K562 (cell line): ENCODE results near the gene REX1BD.

Experiments
- ATF2 ChIP-seq: sonication (generic); formaldehyde crosslinking; IDR thresholded peaks from 2 replicates; pipeline ENCODE4 v1.8.1; 2022; ENCODE audit warnings: missing genetic modification reagents
- CTCF ChIP-seq, 3 experiments: IDR thresholded peaks in 2 of 3; conservative IDR thresholded peaks in 1 of 3; 2 replicates each; pipeline ENCODE4 v1.5.1; 2011 to 2012; ENCODE audit warnings: low read length in 3 of 3, mild to moderate bottlenecking in 3 of 3, control low read depth in 2 of 3, improper control_type of control experiment in 1 of 3, inconsistent platforms in 1 of 3, low read depth in 1 of 3, mixed read lengths in 1 of 3, moderate library complexity in 1 of 3; ENCODE audit not compliant: insufficient read depth in 2 of 3
- ETV6 ChIP-seq, 3 experiments: fragments of 150-350 bp in 1 of 3; sonication (generic) in 1 of 3; formaldehyde crosslinking in 1 of 3; IDR thresholded peaks; 2 replicates each; pipeline versions ENCODE4 v1.6.1 to v1.8.0; 2014 to 2022; ENCODE audit warnings: borderline replicate concordance in 2 of 3, low read depth in 2 of 3, antibody characterized with exemption in 1 of 3, low read length in 1 of 3, mild to moderate bottlenecking in 1 of 3, missing genetic modification reagents in 1 of 3
- HINFP ChIP-seq: fragments of 450-650 bp; conservative IDR thresholded peaks from 2 replicates; pipeline ENCODE4 v1.6.1; 2016; ENCODE audit warnings: missing genetic modification characterization, low read depth, mild to moderate bottlenecking, control low read depth, missing compliant biosample characterization
- HMG20A ChIP-seq: fragments of 450-650 bp; formaldehyde crosslinking; conservative IDR thresholded peaks from 2 replicates; pipeline ENCODE4 v1.4.0; 2020; ENCODE audit warnings: mild to moderate bottlenecking, mixed read lengths
- NR2F6 ChIP-seq: fragments of 450-650 bp; formaldehyde crosslinking; IDR thresholded peaks from 2 replicates; pipeline ENCODE4 v1.4.0; 2020; ENCODE audit warnings: mild to moderate bottlenecking
- RAD21 ChIP-seq, 2 experiments: fragments of 250-450 bp in 1 of 2; fragments of 450-650 bp in 1 of 2; sonication (Bioruptor Pico) in 1 of 2; formaldehyde crosslinking in 1 of 2; IDR thresholded peaks in 1 of 2; conservative IDR thresholded peaks in 1 of 2; 2 replicates each; pipeline versions ENCODE4 v1.4.0 to v1.8.0; 2020 to 2022; ENCODE audit warnings: mild to moderate bottlenecking in 2 of 2, moderate library complexity in 1 of 2
- RCOR1 ChIP-seq, 2 experiments: IDR thresholded peaks; 2 replicates each; pipeline ENCODE4 v1.6.1; 2012; ENCODE audit warnings: low read depth in 2 of 2, low read length in 2 of 2, borderline replicate concordance in 1 of 2, improper control_type of control experiment in 1 of 2
- SMARCB1 ChIP-seq: IDR thresholded peaks from 2 replicates; pipeline ENCODE4 v1.6.1; 2011; ENCODE audit warnings: improper control_type of control experiment, low read depth; ENCODE audit not compliant: insufficient read length
- ZBTB26 ChIP-seq: fragments of 450-650 bp; formaldehyde crosslinking; IDR thresholded peaks from 2 replicates; pipeline ENCODE4 v1.4.0; 2022; ENCODE audit warnings: missing genetic modification characterization
- ZNF224 ChIP-seq: sonication (generic); formaldehyde crosslinking; IDR thresholded peaks from 2 replicates; pipeline ENCODE4 v1.8.0; 2022; ENCODE audit warnings: mild to moderate bottlenecking, missing genetic modification reagents
- ZNF639 ChIP-seq, 2 experiments: fragments of 200-800 bp in 1 of 2; sonication (Bioruptor generic) in 1 of 2; sonication (generic) in 1 of 2; formaldehyde crosslinking in 1 of 2; IDR thresholded peaks in 1 of 2; conservative IDR thresholded peaks in 1 of 2; 2 replicates each; pipeline versions ENCODE4 v1.5.0 to v1.6.1; 2016 to 2020; ENCODE audit warnings: missing compliant biosample characterization in 1 of 2, missing genetic modification characterization in 1 of 2, missing genetic modification reagents in 1 of 2
- ZNF766 ChIP-seq: fragments of 200-800 bp; sonication (Bioruptor generic); conservative IDR thresholded peaks from 2 replicates; pipeline ENCODE4 v1.6.1; 2016; ENCODE audit warnings: missing genetic modification characterization, missing compliant biosample characterization

GRCh38 chr19:18601875-18602274 lies 13.3 kb downstream of the REX1BD start:
- TF ChIP-seq ZNF766, result no peak
- no peak for TF ChIP-seq HMG20A (CRISPR knock-in tag)
- no peak for TF ChIP-seq RAD21 (CRISPR knock-in tag; conservative IDR thresholded peaks at IDR 0.05 in 1 of 2, IDR thresholded peaks at IDR 0.05 in 1 of 2)
- no peak for TF ChIP-seq ATF2 (CRISPR knock-in tag)
- no peak for TF ChIP-seq ZBTB26 (CRISPR knock-in tag)
- TF ChIP-seq CTCF (IDR thresholded peaks at IDR 0.05 in 2 of 3, conservative IDR thresholded peaks at IDR 0.05 in 1 of 3; ENCODE audit: insufficient read depth in 2 of 3, low read depth in 1 of 3, low read length in 3 of 3), result no peak
- TF ChIP-seq NR2F6 (CRISPR knock-in tag), result no peak
- no peak for TF ChIP-seq RCOR1 (IDR thresholded peaks at IDR 0.05; ENCODE audit: borderline replicate concordance in 1 of 2, low read depth in 2 of 2, low read length in 2 of 2)
- TF ChIP-seq ZNF224 (CRISPR knock-in tag), result no peak
- no peak for TF ChIP-seq ETV6 (IDR thresholded peaks at IDR 0.05; ENCODE audit: borderline replicate concordance in 1 of 2, low read depth in 2 of 2, low read length in 1 of 2)
- TF ChIP-seq ETV6 (CRISPR knock-in tag; IDR thresholded peaks at IDR 0.05; ENCODE audit: borderline replicate concordance), result no peak
- no peak for TF ChIP-seq ZNF639 (CRISPR knock-in tag; conservative IDR thresholded peaks at IDR 0.05 in 1 of 2, IDR thresholded peaks at IDR 0.05 in 1 of 2)
- TF ChIP-seq HINFP (tag), result no peak
- no peak for TF ChIP-seq SMARCB1
